ENCODE measurements around the gene BCL3. TPM values are rescaled to one million over a fixed set of nuclear protein-coding genes. Genes with fewer than 3 reads are reported as not detected.
"Not testable (repeated sequence)": the region's sequence is repeated elsewhere in the genome, so short reads cannot be mapped to it uniquely, and the experiment has no call there.

Gene BCL3
- total RNA-seq, 5 donors from 2014 or later (not counting 1 experiment from before 2014, with no cell fraction given), result 18.7 to 103 (median 19.4) TPM

GRCh38 chr19:44705502-44706010 is 43.0 kb upstream of the BCL3 start:
- Mint-ChIP-seq H3K36me3 (no peaks in the 10 kb centered on the region), H3K27ac (no peak overlapping the region), H3K4me3 (no peak overlapping the region), H3K9me3 (no peaks in the 10 kb centered on the region), H3K4me1 (peaks cover 0 to under 1% (median 0%) of the 10 kb centered on the region in 3 donors), H3K27me3 (peaks cover 2 to 3% of the 10 kb centered on the region in 2 donors)
- DNase-seq, result no peak
- Histone ChIP-seq H3K27ac (ENCODE audit: low read length) (no peak overlapping the region), H3K4me1 (ENCODE audit: control insufficient read depth in 1 of 2, extremely low read depth in 1 of 2, insufficient read depth in 2 of 2, low read length in 2 of 2) (peaks cover 0 to 2% of the 10 kb centered on the region in 2 experiments), H3K36me3 (ENCODE audit: control insufficient read depth in 2 of 2, extremely low read depth in 1 of 2, insufficient read depth in 1 of 2, low read length in 1 of 2) (no peaks in the 10 kb centered on the region), H3K27me3 (replicated peaks in 1 of 2; ENCODE audit: control insufficient read depth in 2 of 2, extremely low read depth in 1 of 2, insufficient read depth in 2 of 2, low read length in 1 of 2) (peaks cover 0 to 34% of the 10 kb centered on the region in 2 experiments), H3K4me3 (ENCODE audit: control insufficient read depth in 1 of 2, extremely low read depth in 1 of 2, low read length in 1 of 2) (no peak overlapping the region), H3K9me3 (no peaks in the 10 kb centered on the region)
- no peak for ATAC-seq (replicated peaks in 1 of 4)
- CTCF ChIA-PET, result no interaction called here
- POLR2A ChIA-PET, result no interaction called here
- 79% methylated on average over 12 of the region's 12 CpGs for WGBS (ENCODE audit: insufficient coverage)

GRCh38 chr19:44706506-44707236 is 41.8 kb upstream of the BCL3 start:
- no peaks in the 10 kb centered on the region for H3K36me3 Mint-ChIP-seq
- H3K36me3 ChIP-seq (ENCODE audit: control insufficient read depth in 2 of 2, extremely low read depth in 1 of 2, insufficient read depth in 1 of 2, low read length in 1 of 2), result no peaks in the 10 kb centered on the region
- CTCF ChIA-PET, result interaction anchor here in 1 of 2 donors (0.5 kb wide), 1 partner anchor 63 kb away, joined by 5 read pairs; no protein-coding TSS in a partner anchor
- H3K4me3 Mint-ChIP-seq, result no peak overlapping the region
- peaks cover 0 to 2% (median 0%) of the 10 kb centered on the region in 3 donors for H3K4me1 Mint-ChIP-seq
- no peak overlapping the region for H3K27ac ChIP-seq (ENCODE audit: low read length)
- 100% methylated on average over 2 of the region's 6 CpGs for WGBS (ENCODE audit: insufficient coverage)
- DNase-seq, result no peak
- POLR2A ChIA-PET, result no interaction called here
- no peak for ATAC-seq (replicated peaks in 1 of 4)
- no peak overlapping the region for H3K4me3 ChIP-seq (ENCODE audit: control insufficient read depth in 1 of 2, extremely low read depth in 1 of 2, low read length in 1 of 2)
- H3K4me1 ChIP-seq (ENCODE audit: control insufficient read depth in 1 of 2, extremely low read depth in 1 of 2, insufficient read depth in 2 of 2, low read length in 2 of 2), result peaks cover 0 to 2% of the 10 kb centered on the region in 2 experiments
- peaks cover 2 to 3% of the 10 kb centered on the region in 2 donors for H3K27me3 Mint-ChIP-seq
- H3K9me3 ChIP-seq, result no peaks in the 10 kb centered on the region
- H3K9me3 Mint-ChIP-seq, result no peaks in the 10 kb centered on the region
- peaks cover 0 to 29% of the 10 kb centered on the region in 2 experiments for H3K27me3 ChIP-seq (replicated peaks in 1 of 2; ENCODE audit: control insufficient read depth in 2 of 2, extremely low read depth in 1 of 2, insufficient read depth in 2 of 2, low read length in 1 of 2)
- H3K27ac Mint-ChIP-seq, result no peak overlapping the region

GRCh38 chr19:44707794-44708193 is 40.7 kb upstream of the BCL3 start:
- H3K27me3 Mint-ChIP-seq, result peaks cover 2% of the 10 kb centered on the region in 2 donors
- H3K27ac ChIP-seq (ENCODE audit: low read length), result no peak overlapping the region
- H3K4me1 ChIP-seq (ENCODE audit: control insufficient read depth in 1 of 2, extremely low read depth in 1 of 2, insufficient read depth in 2 of 2, low read length in 2 of 2), result peaks cover 0 to 2% of the 10 kb centered on the region in 2 experiments
- H3K27ac Mint-ChIP-seq, result no peak overlapping the region
- no peak overlapping the region for H3K4me3 ChIP-seq (ENCODE audit: control insufficient read depth in 1 of 2, extremely low read depth in 1 of 2, low read length in 1 of 2)
- no peaks in the 10 kb centered on the region for H3K36me3 Mint-ChIP-seq
- H3K4me1 Mint-ChIP-seq, result peaks cover 0 to 2% (median 0%) of the 10 kb centered on the region in 3 donors
- 93% methylated on average over 20 of the region's 20 CpGs for whole genome bisulfite sequencing (ENCODE audit: insufficient coverage)
- no peaks in the 10 kb centered on the region for H3K9me3 Mint-ChIP-seq
- no peaks in the 10 kb centered on the region for H3K36me3 ChIP-seq (ENCODE audit: control insufficient read depth in 2 of 2, extremely low read depth in 1 of 2, insufficient read depth in 1 of 2, low read length in 1 of 2)
- no peak for ATAC-seq (replicated peaks in 1 of 4)
- peaks cover 0 to 23% of the 10 kb centered on the region in 2 experiments for H3K27me3 ChIP-seq (replicated peaks in 1 of 2; ENCODE audit: control insufficient read depth in 2 of 2, extremely low read depth in 1 of 2, insufficient read depth in 2 of 2, low read length in 1 of 2)
- POLR2A ChIA-PET, result no interaction called here
- CTCF ChIA-PET, result no interaction called here
- no peaks in the 10 kb centered on the region for H3K9me3 ChIP-seq
- DNase-seq, result no peak
- H3K4me3 Mint-ChIP-seq, result no peak overlapping the region

GRCh38 chr19:44708940-44709339 is 39.6 kb upstream of the BCL3 start:
- Mint-ChIP-seq H3K4me3 (no peak overlapping the region), H3K36me3 (no peaks in the 10 kb centered on the region), H3K27ac (no peak overlapping the region), H3K27me3 (peaks cover 0 to 2% of the 10 kb centered on the region in 2 donors), H3K4me1 (peaks cover 0 to 2% (median 0%) of the 10 kb centered on the region in 3 donors), H3K9me3 (no peaks in the 10 kb centered on the region)
- ChIA-PET CTCF (no interaction called here), POLR2A (interaction anchor here in 1 of 2 donors (0.7 kb wide), 1 partner anchor 264 kb away, joined by 4 read pairs; no protein-coding TSS in a partner anchor)
- no peak overlapping the region for H3K27ac ChIP-seq (ENCODE audit: low read length)
- H3K4me1 ChIP-seq (ENCODE audit: control insufficient read depth in 1 of 2, extremely low read depth in 1 of 2, insufficient read depth in 2 of 2, low read length in 2 of 2), result peaks cover 0 to 2% of the 10 kb centered on the region in 2 experiments
- no peak overlapping the region for H3K4me3 ChIP-seq (ENCODE audit: control insufficient read depth in 1 of 2, extremely low read depth in 1 of 2, low read length in 1 of 2)
- peaks cover 0 to 23% of the 10 kb centered on the region in 2 experiments for H3K27me3 ChIP-seq (replicated peaks in 1 of 2; ENCODE audit: control insufficient read depth in 2 of 2, extremely low read depth in 1 of 2, insufficient read depth in 2 of 2, low read length in 1 of 2)
- ATAC-seq (replicated peaks in 1 of 4), result no peak
- H3K9me3 ChIP-seq, result no peaks in the 10 kb centered on the region
- WGBS (ENCODE audit: insufficient coverage), result 75% methylated on average over 5 of the region's 5 CpGs
- no peaks in the 10 kb centered on the region for H3K36me3 ChIP-seq (ENCODE audit: control insufficient read depth in 2 of 2, extremely low read depth in 1 of 2, insufficient read depth in 1 of 2, low read length in 1 of 2)
- no peak for DNase-seq

- DNase-seq; H3K9me3 ChIP-seq; H3K4me3 ChIP-seq (ENCODE audit: control insufficient read depth in 1 of 2, extremely low read depth in 1 of 2, low read length in 1 of 2); H3K4me1 ChIP-seq (ENCODE audit: control insufficient read depth in 1 of 2, extremely low read depth in 1 of 2, insufficient read depth in 2 of 2, low read length in 2 of 2); H3K4me3 Mint-ChIP-seq; H3K27me3 Mint-ChIP-seq; H3K36me3 ChIP-seq (ENCODE audit: control insufficient read depth in 2 of 2, extremely low read depth in 1 of 2, insufficient read depth in 1 of 2, low read length in 1 of 2); H3K27ac Mint-ChIP-seq; H3K27ac ChIP-seq (ENCODE audit: low read length); CTCF ChIA-PET; ATAC-seq (replicated peaks in 1 of 4); H3K4me1 Mint-ChIP-seq; H3K36me3 Mint-ChIP-seq; H3K9me3 Mint-ChIP-seq: not testable (repeated sequence)
- POLR2A ChIA-PET, result interaction anchor here in 1 of 2 donors (0.6 to 0.7 kb wide), 2 partner anchors 121 to 264 kb away, joined by 4 read pairs; no protein-coding TSS in a partner anchor
- 80% methylated on average over 1 of the region's 4 CpGs for WGBS (ENCODE audit: insufficient coverage)
- peaks cover 0 to 23% of the 10 kb centered on the region in 2 experiments for H3K27me3 ChIP-seq (replicated peaks in 1 of 2; ENCODE audit: control insufficient read depth in 2 of 2, extremely low read depth in 1 of 2, insufficient read depth in 2 of 2, low read length in 1 of 2)
These were observed 38.9 kb upstream of the BCL3 start for GRCh38 chr19:44709434-44710266.

GRCh38 chr19:44710483-44710882 is 38.0 kb upstream of the BCL3 start:
- ChIA-PET POLR2A (no interaction called here), CTCF (no interaction called here)
- no peaks in the 10 kb centered on the region for H3K9me3 ChIP-seq
- no peak overlapping the region for H3K27ac ChIP-seq (ENCODE audit: low read length)
- 40% methylated on average over 14 of the region's 14 CpGs for WGBS (ENCODE audit: insufficient coverage)
- no peak overlapping the region for H3K4me3 Mint-ChIP-seq
- H3K36me3 Mint-ChIP-seq, result no peaks in the 10 kb centered on the region
- H3K4me3 ChIP-seq (ENCODE audit: control insufficient read depth in 1 of 2, extremely low read depth in 1 of 2, low read length in 1 of 2), result no peak overlapping the region
- H3K36me3 ChIP-seq (ENCODE audit: control insufficient read depth in 2 of 2, extremely low read depth in 1 of 2, insufficient read depth in 1 of 2, low read length in 1 of 2), result no peaks in the 10 kb centered on the region
- H3K27me3 ChIP-seq (replicated peaks in 1 of 2; ENCODE audit: control insufficient read depth in 2 of 2, extremely low read depth in 1 of 2, insufficient read depth in 2 of 2, low read length in 1 of 2), result peaks cover 0 to 24% of the 10 kb centered on the region in 2 experiments
- H3K4me1 Mint-ChIP-seq, result peaks cover 0 to 2% (median 0%) of the 10 kb centered on the region in 3 donors
- ATAC-seq (replicated peaks in 1 of 4) (no peak), DNase-seq (no peak)
- peaks cover 0 to 2% of the 10 kb centered on the region in 2 experiments for H3K4me1 ChIP-seq (ENCODE audit: control insufficient read depth in 1 of 2, extremely low read depth in 1 of 2, insufficient read depth in 2 of 2, low read length in 2 of 2)
- no peaks in the 10 kb centered on the region for H3K27me3 Mint-ChIP-seq
- H3K9me3 Mint-ChIP-seq, result peaks cover 3 to 12% (median 4%) of the 10 kb centered on the region in 3 donors
- H3K27ac Mint-ChIP-seq, result no peak overlapping the region

All from T-cell (primary cell).